Caco-2 (cell line): Measurements from ENCODE around the gene NSMF. TPM values are rescaled to one million over a fixed set of nuclear protein-coding genes. Genes with fewer than 3 reads are reported as not detected.

Experiments used
- BruUV-seq: library from RNA; stranded (reverse); fragments of 400-500 nt; replicated peaks from 2 replicates; lab custom pipeline; 2021; lab: Mats Ljungman, UMichigan
- CTCF ChIA-PET: fragments of 300-600 bp; sonication (Branson Sonifier 250); formaldehyde crosslinking; loops from one replicate; lab custom pipeline; 2022; ENCODE audit warnings: antibody characterized with exemption; lab: Charles Lee
- POLR2A ChIA-PET: fragments of 300-600 bp; sonication (Branson Sonifier 250); formaldehyde crosslinking; loops from one replicate; lab custom pipeline; 2022; ENCODE audit warnings: antibody characterized with exemption; lab: Charles Lee
- DNase-seq, 2 experiments: peaks; one replicate each; pipeline versions ENCODE4 v3.0.0 to v3.0.0-alpha.2; 2020 to 2022
- H3K27me3 ChIP-seq: replicated peaks from 2 replicates; pipeline ENCODE4 v1.6.0; 2011; ENCODE audit warnings: low read length; ENCODE audit not compliant: control insufficient read depth, insufficient read depth
- H3K36me3 ChIP-seq: 2 replicates; pipeline ENCODE4 v1.5.1; 2011; ENCODE audit warnings: low read length; ENCODE audit not compliant: control insufficient read depth, insufficient read depth
- H3K4me1 ChIP-seq: fragments of 250-450 bp; sonication (Bioruptor Pico); 2 replicates; pipeline ENCODE4 v1.5.1; 2020; ENCODE audit warnings: mild to moderate bottlenecking
- H3K4me3 ChIP-seq: 2 replicates; pipeline ENCODE4 v1.5.1; 2011; ENCODE audit warnings: low read depth, mild to moderate bottlenecking, control low read depth, low read length
- H3K9me3 ChIP-seq: fragments of 250-450 bp; sonication (Bioruptor Pico); 2 replicates; pipeline ENCODE4 v1.5.1; 2020; ENCODE audit warnings: mild to moderate bottlenecking, moderate library complexity
- H3K27ac Mint-ChIP-seq: one replicate; pipeline ENCODE4 v1.8.0; 2022; ENCODE audit warnings: mixed read lengths; ENCODE audit not compliant: unreplicated experiment
- H3K27me3 Mint-ChIP-seq: one replicate; pipeline ENCODE4 v1.8.0; 2022; ENCODE audit warnings: mixed read lengths; ENCODE audit not compliant: insufficient read depth, unreplicated experiment
- H3K36me3 Mint-ChIP-seq: one replicate; pipeline ENCODE4 v1.8.0; 2022; ENCODE audit warnings: mild to moderate bottlenecking, mixed read lengths; ENCODE audit not compliant: insufficient read depth, unreplicated experiment
- H3K4me1 Mint-ChIP-seq: one replicate; pipeline ENCODE4 v1.8.0; 2022; ENCODE audit warnings: low read depth, mixed read lengths; ENCODE audit not compliant: unreplicated experiment
- H3K4me3 Mint-ChIP-seq: one replicate; pipeline ENCODE4 v1.8.0; 2022; ENCODE audit warnings: mild to moderate bottlenecking, moderate library complexity, mixed read lengths; ENCODE audit not compliant: unreplicated experiment
- H3K9me3 Mint-ChIP-seq: one replicate; pipeline ENCODE4 v1.8.0; 2022; ENCODE audit warnings: mixed read lengths; ENCODE audit not compliant: unreplicated experiment
- CTCF ChIP-seq, 2 experiments: fragments of 200-600 bp in 1 of 2; IDR thresholded peaks; 1 replicate in 1 of 2; 2 replicates in 1 of 2; pipeline versions ENCODE4 v1.5.1 to v1.8.0; 2011 to 2022; ENCODE audit warnings: antibody characterized with exemption in 1 of 2, control low read depth in 1 of 2, inconsistent platforms in 1 of 2, low read depth in 1 of 2, low read length in 1 of 2, mild to moderate bottlenecking in 1 of 2, moderate library complexity in 1 of 2; ENCODE audit not compliant: insufficient read depth in 1 of 2, severe bottlenecking in 1 of 2, unreplicated experiment in 1 of 2
- intact Hi-C: fragments of 100-400 bp; cut with micrococcal nuclease; formaldehyde crosslinking; loops from one replicate; pipeline ENCODE4 v1.10.0; 2022; ENCODE audit not compliant: unreplicated experiment
- total RNA-seq: library from RNA; stranded (reverse); gene quantifications from 2 replicates; pipeline ENCODE4 v1.2.3, GENCODE V29; 2022

NSMF gene
- total RNA-seq, 1 experiment from 2014 or later: 67.6 TPM

- ChIA-PET POLR2A (no interaction called here), CTCF (no interaction called here)
- Histone ChIP-seq H3K4me3 (peak overlapping the region; percentile 89), H3K27me3 (no peaks in the 10 kb centered on the region), H3K9me3 (no peaks in the 10 kb centered on the region; the same call in 1 of the 2 replicates), H3K36me3 (peaks cover 8% of the 10 kb centered on the region), H3K4me1 (peaks cover 12% of the 10 kb centered on the region)
- Mint-ChIP-seq H3K27me3 (no peaks in the 10 kb centered on the region), H3K9me3 (no peaks in the 10 kb centered on the region), H3K4me3 (peak overlapping the region; percentile 33), H3K36me3 (peaks cover 35% of the 10 kb centered on the region), H3K27ac (no peak overlapping the region), H3K4me1 (no peaks in the 10 kb centered on the region)
- DNase-seq: no peak
- intact Hi-C loops: no loop called here
- BruUV-seq: no TSS peak
- TF ChIP-seq CTCF (IDR thresholded peaks at IDR 0.05; ENCODE audit: insufficient read depth in 1 of 2, low read depth in 1 of 2, low read length in 1 of 2, severe bottlenecking in 1 of 2, unreplicated experiment in 1 of 2): no peak
Measured at GRCh38 chr9:137457406-137458193, 1.5 kb downstream of the NSMF start.

GRCh38 chr9:137456864-137457405 lies 2.2 kb downstream of the NSMF start:
- no peak overlapping the region for H3K4me3 Mint-ChIP-seq
- no peak for TF ChIP-seq CTCF (IDR thresholded peaks at IDR 0.05; ENCODE audit: insufficient read depth in 1 of 2, low read depth in 1 of 2, low read length in 1 of 2, severe bottlenecking in 1 of 2, unreplicated experiment in 1 of 2)
- no peaks in the 10 kb centered on the region for H3K27me3 Mint-ChIP-seq
- Histone ChIP-seq H3K4me1 (peaks cover 12% of the 10 kb centered on the region), H3K36me3 (peaks cover 8% of the 10 kb centered on the region), H3K27me3 (no peaks in the 10 kb centered on the region), H3K4me3 (no peak overlapping the region), H3K9me3 (no peaks in the 10 kb centered on the region; the same call in 1 of the 2 replicates)
- no peak for DNase-seq
- intact Hi-C loops: no loop called here
- no peaks in the 10 kb centered on the region for H3K9me3 Mint-ChIP-seq
- BruUV-seq: TSS peak; percentile 29
- ChIA-PET CTCF (no interaction called here), POLR2A (interaction anchor here (0.5 kb wide), 1 partner anchor 16 kb away, joined by 4 read pairs; the partner anchor contains the start of gene ENTPD8)
- H3K27ac Mint-ChIP-seq: no peak overlapping the region
- H3K4me1 Mint-ChIP-seq: no peaks in the 10 kb centered on the region
- H3K36me3 Mint-ChIP-seq: peaks cover 35% of the 10 kb centered on the region

- Histone ChIP-seq H3K27me3 (no peaks in the 10 kb centered on the region), H3K4me3 (no peak overlapping the region), H3K9me3 (no peaks in the 10 kb centered on the region; the same call in 1 of the 2 replicates), H3K36me3 (peaks cover 8% of the 10 kb centered on the region), H3K4me1 (peaks cover 12% of the 10 kb centered on the region)
- Mint-ChIP-seq H3K4me3 (peak overlapping the region; percentile 2), H3K27ac (no peak overlapping the region), H3K36me3 (peaks cover 35% of the 10 kb centered on the region), H3K4me1 (no peaks in the 10 kb centered on the region), H3K27me3 (no peaks in the 10 kb centered on the region), H3K9me3 (no peaks in the 10 kb centered on the region)
- ChIA-PET POLR2A (interaction anchor here (0.5 kb wide), 1 partner anchor 15 kb away, joined by 4 read pairs; the partner anchor contains the start of gene ENTPD8), CTCF (no interaction called here)
- no peak for DNase-seq
- intact Hi-C loops: no loop called here
- TF ChIP-seq CTCF (IDR thresholded peaks at IDR 0.05; ENCODE audit: insufficient read depth in 1 of 2, low read depth in 1 of 2, low read length in 1 of 2, severe bottlenecking in 1 of 2, unreplicated experiment in 1 of 2): no peak
- BruUV-seq: no TSS peak
Measured at GRCh38 chr9:137456061-137456863, 2.9 kb downstream of the NSMF start.
